Dermis microvascular lymphatic vessel endothelial cell (primary cell): ENCODE data around the gene CYLD. TPM values are rescaled to one million over a fixed set of nuclear protein-coding genes. Genes with fewer than 3 reads are reported as not detected.

Experiments
- DNase-seq, 2 donors: peaks; one replicate each; pipeline versions ENCODE4 v3.0.0 to v3.0.0-alpha.2; 2010; ENCODE audit warnings: low read depth in 2 of 2
- total RNA-seq: library from RNA; depleted of rRNA; stranded (reverse); fragments of >200 nt; gene quantifications from 2 replicates; pipeline ENCODE4 v1.2.1, GENCODE V29; 2014

The CYLD gene
- total RNA-seq, 1 donor from 2014 or later, result 21.8 TPM

DNA sequence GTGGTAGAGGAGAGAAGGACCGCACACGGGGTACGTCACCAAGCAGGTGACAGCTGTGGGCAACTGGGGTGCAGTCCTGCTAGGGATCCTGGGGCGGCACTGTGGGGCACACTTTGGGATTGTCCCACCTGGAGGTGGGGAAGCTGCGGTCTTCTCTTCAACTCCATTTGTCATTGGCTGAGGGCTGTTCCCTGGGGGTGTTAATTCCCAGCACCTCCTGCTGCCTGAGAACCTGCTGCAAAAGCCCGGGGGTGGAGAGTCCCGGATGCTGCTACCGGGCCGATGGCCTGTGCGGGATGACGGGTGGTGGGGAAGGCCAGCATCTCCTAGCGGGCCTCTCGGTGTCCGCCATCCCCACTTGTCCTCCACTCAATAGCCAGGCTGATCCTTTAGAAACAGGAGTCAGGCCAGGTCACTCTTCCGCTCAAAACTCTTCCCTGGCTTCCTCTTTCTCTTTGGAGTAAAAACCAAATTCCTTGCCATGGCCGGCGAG lies 100.2 kb downstream of the CYLD start:
- DNase-seq, result no peak

DNA sequence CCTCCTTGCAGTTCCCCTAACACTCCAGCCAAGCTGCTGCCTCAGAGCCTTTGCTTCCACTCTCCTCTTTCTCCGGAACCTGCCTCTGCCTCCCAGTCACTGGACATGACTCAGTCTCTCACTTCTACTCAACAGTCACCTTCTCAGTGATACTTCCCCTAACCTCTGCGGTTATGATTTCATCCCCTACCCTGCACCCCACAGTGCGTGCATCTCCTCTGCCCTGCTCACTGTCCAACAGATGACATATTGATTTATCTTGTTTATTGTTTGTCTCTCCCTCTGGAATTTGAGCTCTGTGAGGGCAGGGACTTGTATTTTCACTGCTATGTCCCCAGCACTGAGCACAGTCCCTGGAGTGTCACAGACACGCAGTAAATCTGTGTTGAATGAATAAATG lies 100.7 kb downstream of the CYLD start:
- DNase-seq, result no peak

- DNase-seq, result no peak
These were observed 103.0 kb downstream of the CYLD start for GRCh38 chr16:50844840-50845239.

DNA sequence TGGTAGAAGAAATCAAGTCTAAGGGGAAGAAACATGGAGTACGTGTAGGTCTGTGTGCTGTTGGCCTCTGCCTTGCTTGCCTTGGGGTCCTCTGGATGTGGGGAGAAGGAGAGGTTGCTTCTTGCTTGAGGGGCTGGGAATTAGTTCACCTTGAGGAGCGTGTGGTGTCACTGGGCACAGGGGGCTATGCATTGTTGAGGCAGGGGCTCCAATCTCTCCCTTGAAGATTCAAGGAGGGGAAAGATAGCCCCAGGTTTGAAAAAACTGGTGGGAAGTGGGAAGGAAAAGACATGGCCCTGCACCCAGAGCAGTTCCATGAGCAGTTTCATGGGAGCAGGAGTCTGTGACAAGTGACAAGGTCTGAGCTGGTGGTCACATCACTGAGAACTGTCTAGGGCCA lies 103.4 kb downstream of the CYLD start:
- DNase-seq, result no peak

DNA sequence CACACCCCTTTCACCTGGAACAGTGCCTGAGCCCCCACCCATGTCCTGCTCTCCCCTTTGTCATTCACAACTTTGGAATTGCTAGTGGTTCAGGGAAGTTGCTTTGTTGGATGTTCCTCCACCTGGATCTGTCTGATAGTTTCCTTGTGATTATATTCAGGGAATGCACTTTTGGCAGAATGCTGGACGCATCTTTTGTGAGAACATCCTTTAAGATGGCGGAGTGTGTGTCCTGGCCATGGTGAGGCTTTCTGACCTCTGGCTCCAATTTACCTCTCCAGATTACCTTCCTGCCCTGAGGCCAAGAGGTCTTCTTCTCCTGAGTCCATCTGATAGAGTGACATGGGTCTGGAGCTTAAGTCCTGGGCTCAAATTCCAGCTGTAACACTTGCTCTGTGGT lies 104.6 kb downstream of the CYLD start:
- DNase-seq, result no peak

DNA sequence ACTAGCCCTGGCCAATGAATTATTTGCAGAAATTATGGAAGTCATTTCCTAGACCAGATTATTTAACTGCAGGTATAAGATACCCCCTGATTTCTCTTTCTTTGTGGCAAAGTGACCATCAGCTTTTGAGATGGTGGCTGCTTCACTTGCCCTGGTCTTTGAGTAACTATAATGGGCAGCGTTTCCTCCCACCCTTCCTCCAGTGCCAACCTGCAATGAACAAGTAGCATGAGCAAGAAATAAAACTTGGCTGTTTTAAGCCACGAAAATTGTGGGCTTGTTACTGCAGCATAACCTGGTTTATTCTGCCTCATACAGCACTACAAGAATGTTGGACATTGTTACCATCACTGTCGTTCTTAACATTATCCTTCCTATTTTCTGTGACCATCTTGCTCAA lies 105.3 kb downstream of the CYLD start:
- no peak for DNase-seq

- DNase-seq, result no peak
These were observed 107.0 kb downstream of the CYLD start for GRCh38 chr16:50848755-50849514.

Other genes with a start within 250 kb of the CYLD start
- under 0.01 TPM in 2 replicates for gene NKD1, start 193.7 kb upstream of the CYLD start, total RNA-seq
- 0.13 and 0.25 TPM in 2 replicates for gene SNX20, start 60.8 kb upstream of the CYLD start, total RNA-seq
- gene NOD2, start 48.5 kb upstream of the CYLD start, total RNA-seq, result 0.26 and 1.0 TPM in 2 replicates